HG03066 (cell line): ENCODE measurements around the gene ZSCAN1.
"Not testable (repeated sequence)": the region's sequence is repeated elsewhere in the genome, so short reads cannot be mapped to it uniquely, and the experiment has no call there.

Experiments
- ATAC-seq: cut with Tn5 transposase; IDR thresholded peaks from one replicate; pipeline ENCODE4 v1.9.1; 2021; ENCODE audit warnings: low read depth; ENCODE audit not compliant: unreplicated experiment

Gene ZSCAN1, protein sequence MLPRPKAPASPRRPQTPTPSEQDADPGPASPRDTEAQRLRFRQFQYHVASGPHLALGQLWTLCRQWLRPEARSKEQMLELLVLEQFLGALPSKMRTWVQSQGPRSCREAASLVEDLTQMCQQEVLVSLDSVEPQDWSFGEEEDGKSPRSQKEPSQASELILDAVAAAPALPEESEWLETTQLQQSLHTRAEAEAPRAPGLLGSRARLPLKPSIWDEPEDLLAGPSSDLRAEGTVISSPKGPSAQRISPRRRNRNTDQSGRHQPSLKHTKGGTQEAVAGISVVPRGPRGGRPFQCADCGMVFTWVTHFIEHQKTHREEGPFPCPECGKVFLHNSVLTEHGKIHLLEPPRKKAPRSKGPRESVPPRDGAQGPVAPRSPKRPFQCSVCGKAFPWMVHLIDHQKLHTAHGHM

DNA sequence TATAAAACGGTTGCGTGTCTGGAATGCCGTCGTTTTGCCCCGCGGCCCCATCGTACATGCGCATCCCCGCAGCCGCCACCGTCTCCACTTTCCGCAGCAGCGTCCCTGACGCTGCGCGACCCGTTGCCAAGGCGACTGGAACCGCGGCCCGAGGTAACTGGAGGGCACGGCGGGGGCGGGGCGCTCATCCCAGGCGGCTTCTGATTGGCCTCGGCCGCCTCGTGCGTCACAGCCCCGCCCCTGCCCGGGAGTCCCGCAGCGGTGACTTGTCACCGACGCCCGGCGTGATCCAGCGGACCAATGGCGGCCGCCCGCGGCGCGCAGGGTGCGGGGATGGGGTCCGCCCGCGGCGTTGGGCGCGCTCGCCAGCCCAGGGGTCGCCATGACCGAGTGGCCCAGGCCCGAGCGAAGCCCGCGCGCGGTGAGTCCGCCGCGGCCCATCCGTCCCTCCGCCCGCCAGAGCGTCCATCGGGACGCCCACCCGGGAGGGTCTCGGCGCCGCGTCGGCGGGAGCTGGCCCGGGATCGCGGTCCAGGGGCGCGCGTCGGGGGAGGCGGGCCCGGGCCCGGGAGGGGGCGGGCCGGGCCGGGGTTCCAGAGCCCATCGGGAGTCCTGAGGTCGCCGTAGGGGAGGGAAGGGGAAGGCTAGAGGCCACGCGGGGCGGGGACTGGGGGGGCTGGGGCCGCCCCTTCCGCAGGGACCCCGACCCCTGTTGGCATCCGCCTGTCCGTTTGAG is at the start of gene ZSCAN1:
Gene ZSCAN1, plus strand, starts transcription at position 285 of the 736 bp plus-strand sequence. CDS start 3,812 bp downstream, outside the sequence.
- ATAC-seq, result no peak

GRCh38 chr19:57992841-57993240 is 41.0 kb upstream of the ZSCAN1 start:
- no peak for ATAC-seq

- ATAC-seq, result no peak
These were observed 33.1 kb upstream of the ZSCAN1 start for GRCh38 chr19:58000677-58001076.

- ATAC-seq, result peak; percentile 17
These were observed 31.9 kb upstream of the ZSCAN1 start for GRCh38 chr19:58001895-58002369.

DNA sequence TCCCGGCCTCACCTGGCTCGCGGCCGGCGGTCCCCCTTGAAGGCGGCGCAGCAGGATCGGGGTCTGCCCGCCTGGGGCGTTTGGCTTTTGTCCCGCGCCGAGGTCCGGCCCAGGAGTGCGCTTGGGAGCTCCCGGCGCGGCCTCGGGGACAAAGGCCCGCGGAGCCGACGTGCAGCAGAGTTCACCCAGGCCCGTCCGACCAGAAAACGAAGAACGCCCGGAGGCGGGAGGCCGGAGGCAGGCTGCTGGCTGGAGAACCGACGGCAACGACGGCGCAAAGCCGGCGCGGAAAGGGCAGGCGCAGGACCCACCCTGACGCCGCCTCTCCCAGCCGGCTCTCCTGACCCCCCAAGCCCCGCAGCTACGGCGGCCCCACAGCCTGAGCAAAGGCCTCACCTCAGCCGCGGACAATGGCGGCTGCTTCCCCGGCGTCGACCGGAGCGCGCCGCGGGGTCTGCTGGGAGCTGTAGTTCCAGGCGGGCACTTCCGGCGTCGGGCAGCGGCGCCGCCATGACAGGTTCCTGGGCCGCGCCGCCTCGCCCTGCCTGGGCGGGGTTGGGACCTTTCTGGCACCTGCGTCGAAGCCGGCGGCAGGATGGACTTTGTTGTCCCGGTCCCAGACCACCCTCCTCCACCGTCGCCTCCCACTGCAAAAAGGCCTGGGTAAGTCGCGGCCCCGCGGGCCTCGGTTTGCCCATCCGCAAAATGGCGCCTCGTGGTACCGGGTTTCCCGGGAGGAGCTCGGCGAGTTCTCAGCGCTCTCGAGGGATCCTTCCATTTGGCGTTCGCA is 31.2 kb upstream of the ZSCAN1 start, which contains the start of gene ZNF606:
Gene ZNF606, minus strand, starts transcription at position 437 of the 790 bp plus-strand sequence. CDS start 1,501 bp downstream, outside the sequence.
- peak; percentile 88 for ATAC-seq

DNA sequence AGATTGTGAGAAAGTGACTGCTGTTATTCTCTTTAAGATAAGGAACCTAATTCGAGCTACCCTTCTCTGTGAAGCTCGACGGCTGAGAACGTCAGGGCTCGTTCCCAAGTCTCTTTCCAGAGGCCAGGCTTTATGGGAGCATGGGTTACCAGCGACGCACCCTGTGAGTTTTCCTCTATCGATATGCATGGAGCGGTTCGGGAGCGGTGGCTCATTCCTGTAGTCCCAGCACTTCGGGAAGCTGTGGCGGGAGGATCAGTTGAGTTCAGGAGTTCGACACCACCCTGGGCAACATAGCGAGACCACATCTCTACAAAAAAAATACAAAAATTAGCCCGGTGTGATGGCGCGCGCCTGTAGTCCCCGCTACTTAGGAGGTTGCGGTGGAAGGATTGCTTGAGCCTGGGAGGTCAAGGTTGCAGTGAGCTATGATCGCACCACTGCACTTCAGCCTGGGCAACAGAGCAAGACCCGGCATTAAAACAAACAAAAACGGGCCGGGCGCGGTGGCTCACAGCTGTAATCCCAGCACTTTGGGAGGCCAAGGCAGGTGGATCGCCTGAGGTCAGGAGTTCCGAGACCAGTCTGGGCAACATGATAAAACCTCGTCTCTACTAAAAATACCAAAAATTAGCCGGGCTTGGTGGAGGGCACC is 30.5 kb upstream of the ZSCAN1 start:
- ATAC-seq, result no peak

DNA sequence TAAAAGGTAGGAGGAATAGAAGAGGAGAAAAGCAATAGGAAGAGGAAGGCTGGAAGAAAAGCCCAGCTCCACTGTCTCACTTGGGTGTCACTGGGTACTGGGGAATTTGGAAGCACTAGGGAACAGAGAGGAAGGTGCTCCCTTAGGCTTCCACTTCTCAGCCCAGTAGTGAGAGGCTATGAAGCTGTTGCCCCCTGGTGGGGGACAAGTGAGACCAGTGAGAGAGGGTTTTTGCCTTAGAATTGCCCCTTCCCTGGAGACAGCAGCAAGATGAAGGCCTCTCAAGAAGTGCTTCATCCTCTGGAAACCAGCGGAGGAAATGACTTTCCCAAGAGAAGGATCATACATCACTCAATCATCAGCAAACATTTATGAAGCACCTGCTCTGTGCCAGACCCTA is 26.5 kb upstream of the ZSCAN1 start:
- no peak for ATAC-seq

DNA sequence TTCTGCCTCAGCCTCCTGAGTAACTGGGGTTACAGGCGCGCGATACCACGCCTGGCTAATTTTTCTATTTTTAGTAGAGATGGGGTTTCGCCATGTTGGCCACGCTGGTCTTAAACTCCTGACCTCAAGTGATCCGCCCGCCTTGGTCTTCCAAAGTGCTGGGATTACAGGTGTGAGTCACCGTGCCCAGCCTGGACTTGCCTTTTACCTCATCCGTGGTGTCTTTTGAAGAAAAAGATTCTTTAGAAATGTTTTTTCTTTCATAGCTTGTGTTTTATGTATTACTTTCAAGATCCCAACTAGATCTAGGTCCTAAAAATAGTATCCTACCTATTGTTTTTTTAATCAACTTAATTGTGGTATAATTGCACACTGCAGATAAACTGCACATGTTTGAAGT is 24.9 kb upstream of the ZSCAN1 start:
- not testable (repeated sequence) for ATAC-seq

DNA sequence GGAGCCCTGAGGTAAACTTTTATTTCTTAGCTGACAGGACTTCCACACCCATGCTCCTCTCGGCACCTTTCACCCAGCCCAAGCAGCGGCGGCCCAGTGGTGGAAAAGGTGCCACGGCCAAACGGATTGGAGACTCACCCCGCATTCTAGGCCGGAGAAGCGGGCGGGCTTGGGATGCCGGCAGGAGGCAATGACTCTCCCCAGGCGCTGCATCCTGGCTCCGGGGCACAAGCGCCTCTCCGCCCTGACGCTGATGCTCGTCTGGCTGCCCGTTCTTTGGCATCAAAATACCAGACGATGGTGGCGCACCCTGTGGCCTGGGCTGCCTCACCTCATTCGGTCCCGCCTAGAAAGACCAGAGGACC is 24.5 kb upstream of the ZSCAN1 start:
- ATAC-seq, result peak; percentile 13

DNA sequence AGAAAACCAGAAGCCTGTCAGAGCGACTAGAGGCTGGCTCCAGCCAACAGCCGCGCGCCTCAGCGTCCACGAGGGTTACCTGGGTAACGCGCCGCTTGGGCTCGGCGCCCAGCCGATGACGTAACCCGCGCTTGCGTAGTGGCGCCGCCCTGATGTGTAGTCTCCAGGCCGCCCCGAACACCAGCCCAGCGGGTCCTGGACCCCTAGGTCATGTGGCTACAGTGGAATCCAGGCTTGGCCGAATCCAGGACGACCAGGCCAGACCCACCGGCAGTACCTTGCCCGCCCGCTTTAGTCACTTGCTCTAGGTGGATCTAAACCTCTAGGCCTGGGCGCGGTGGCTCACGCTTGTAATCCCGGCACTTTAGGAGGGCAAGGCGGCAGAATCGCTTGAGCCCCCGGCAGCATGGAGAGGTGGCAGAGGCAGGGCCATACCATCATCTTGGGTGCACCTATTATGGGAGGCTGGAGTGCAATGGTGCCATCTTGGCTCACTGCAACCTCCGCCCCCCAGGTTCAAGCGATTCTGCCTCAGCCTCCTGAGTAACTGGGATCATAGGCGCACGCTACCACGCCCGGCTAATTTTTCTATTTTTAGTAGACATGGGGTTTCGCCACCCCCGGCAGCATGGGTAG is 24.0 kb upstream of the ZSCAN1 start:
- ATAC-seq, result peak; percentile 56

DNA sequence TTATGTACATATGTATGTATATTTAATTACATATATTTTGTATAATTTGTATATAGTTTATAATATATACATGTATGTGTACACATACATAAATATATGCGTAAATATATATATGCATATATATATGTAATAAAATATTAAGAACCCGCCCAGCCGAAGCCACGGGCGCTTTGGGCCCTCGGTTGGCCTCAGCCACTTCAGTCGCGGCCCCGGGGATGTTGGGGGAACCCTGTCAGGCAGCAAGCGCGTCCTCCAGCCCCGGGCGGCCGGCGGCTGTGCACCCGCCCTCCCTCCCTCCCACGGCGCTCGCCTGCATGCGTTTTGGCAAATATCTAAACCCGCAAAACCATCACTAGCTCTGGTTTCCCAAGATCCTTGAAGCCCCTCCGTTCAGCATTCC is 23.3 kb upstream of the ZSCAN1 start:
- no peak for ATAC-seq

DNA sequence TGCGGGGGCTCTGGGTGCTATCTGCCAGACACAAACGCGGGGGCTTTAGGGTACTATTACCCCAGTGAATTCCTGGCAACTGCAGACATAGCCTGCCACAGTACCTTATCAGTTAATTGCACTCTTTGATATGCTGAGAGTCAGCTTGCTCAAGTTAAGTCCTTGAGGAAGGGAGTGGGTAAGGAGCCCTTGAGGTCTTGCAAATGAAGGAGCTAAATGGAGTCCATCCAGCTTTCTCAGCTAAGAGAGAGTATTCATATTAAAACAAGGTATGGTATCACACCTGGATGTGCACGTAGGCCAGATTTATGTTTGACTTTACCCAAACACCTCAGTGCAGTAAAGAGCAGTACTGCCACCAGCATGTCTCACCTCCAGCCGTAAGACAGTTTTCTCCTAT is 19.7 kb upstream of the ZSCAN1 start:
- no peak for ATAC-seq

DNA sequence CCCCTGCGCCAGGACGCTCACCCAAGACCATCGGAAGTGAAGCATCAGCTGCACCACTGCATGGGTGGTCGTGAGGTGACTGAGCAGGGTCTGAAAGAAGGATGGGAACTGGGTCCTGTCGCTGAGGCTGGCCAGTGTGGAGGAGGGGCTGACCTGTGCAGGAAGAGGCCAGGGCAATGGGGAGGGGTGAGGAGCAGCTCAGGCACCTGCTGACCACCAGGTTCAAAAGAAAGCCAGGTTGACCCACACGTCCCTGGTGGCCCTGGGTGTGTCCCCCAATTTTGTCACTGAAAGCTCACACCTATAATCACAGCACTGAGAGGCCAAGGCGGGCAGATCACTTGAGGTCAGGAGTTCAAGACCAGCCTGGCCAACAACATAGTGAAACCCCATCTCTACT is 13.7 kb upstream of the ZSCAN1 start:
- no peak for ATAC-seq

DNA sequence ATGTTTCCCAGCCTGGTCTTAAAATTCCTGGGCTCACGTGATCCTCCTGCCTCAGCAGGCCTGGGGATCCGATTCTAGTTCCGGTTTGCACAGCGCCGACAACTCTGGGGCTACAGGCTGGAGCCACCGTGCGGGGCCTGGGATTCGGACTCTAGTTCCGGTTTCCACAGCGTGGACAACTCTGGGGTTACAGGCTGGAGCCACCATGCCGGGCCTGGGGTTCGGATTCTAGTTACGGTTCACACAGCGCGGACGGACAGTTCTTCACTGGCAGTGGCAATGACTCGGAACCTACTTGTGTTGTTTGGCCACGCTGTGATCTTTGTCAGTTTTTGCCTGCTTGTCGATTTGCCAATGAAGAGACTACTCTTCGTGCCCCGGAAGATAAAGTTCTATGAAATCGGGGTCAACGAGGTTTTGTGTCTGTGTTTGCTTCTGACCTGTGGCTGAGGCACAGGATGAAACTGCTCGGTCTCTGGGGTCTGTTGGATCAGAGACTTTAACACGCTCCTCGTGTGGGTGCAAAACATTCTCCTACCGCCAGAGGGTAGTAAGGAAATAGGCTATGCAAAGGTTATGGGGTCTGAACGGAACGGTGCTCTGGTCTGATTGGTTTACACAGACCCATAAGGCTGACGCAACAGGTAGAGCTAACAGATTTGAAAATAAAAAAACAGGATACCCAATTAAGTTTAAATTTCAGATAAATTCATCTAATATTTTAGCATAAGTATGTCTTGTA is 12.1 kb upstream of the ZSCAN1 start:
- no peak for ATAC-seq

GRCh38 chr19:58022283-58022660 is 11.6 kb upstream of the ZSCAN1 start:
- ATAC-seq, result no peak

DNA sequence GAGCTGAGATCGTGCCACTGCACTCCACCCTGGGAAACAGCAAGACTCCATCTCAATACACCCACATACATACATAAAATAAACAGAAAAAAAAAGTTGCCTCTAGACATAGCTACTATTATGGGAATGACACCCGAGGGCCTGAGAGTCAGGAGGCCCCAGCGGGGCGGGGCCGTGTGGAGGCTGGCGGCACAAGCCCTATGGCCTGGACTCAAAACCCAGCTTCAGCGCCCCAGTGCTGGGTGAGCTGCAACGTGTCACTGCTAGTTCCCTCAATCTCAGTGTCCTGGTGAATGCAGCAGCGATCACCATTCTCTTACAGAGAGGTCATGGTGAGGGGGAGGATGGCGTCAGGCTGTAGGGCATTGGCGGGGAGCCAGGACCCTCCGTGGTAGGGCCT is 9.2 kb upstream of the ZSCAN1 start:
- ATAC-seq, result no peak

GRCh38 chr19:58034477-58034793 is 610 bp downstream of the ZSCAN1 start:
- no peak for ATAC-seq

GRCh38 chr19:58035863-58036262 is 2.0 kb downstream of the ZSCAN1 start:
- no peak for ATAC-seq

DNA sequence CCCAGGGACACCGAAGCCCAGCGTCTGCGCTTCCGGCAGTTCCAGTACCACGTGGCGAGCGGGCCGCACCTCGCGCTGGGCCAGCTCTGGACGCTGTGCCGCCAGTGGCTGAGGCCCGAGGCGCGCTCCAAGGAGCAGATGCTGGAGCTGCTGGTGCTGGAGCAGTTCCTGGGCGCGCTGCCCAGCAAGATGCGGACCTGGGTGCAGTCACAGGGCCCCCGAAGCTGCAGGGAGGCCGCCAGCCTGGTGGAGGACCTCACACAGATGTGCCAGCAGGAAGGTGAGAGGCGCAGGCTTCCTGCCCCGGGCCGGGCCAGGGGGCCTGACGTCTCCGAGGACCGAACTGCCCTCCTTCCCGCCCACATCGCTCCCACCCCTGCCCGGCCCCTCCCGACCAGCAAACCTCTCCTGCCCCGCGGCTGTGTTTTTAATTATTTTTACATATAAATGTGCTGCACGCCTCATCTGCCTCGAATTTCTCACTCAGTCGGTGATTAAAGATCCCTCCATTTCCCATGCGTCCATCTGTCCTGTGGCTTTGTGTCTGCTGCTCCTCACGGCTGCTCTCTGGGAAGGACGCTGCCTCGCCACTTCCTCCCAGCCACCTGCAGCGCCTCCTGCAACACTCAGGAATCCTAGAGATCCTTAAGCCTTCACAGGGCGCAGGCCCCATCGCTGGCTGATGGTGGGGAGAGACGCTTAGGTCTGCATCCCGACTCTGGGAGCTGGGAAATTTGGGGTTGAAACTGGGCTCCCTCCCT is 4.3 kb downstream of the ZSCAN1 start:
- ATAC-seq, result no peak
